GM21723 (cell line): ENCODE results near the gene PPARG.
"Not testable (repeated sequence)": the region's sequence is repeated elsewhere in the genome, so short reads cannot be mapped to it uniquely, and the experiment has no call there.

ENCODE experiments used
- ATAC-seq: cut with Tn5 transposase; IDR thresholded peaks from one replicate; pipeline ENCODE4 v1.9.1; 2021; ENCODE audit warnings: mild to moderate bottlenecking, moderate library complexity; ENCODE audit not compliant: unreplicated experiment

The PPARG gene

DNA sequence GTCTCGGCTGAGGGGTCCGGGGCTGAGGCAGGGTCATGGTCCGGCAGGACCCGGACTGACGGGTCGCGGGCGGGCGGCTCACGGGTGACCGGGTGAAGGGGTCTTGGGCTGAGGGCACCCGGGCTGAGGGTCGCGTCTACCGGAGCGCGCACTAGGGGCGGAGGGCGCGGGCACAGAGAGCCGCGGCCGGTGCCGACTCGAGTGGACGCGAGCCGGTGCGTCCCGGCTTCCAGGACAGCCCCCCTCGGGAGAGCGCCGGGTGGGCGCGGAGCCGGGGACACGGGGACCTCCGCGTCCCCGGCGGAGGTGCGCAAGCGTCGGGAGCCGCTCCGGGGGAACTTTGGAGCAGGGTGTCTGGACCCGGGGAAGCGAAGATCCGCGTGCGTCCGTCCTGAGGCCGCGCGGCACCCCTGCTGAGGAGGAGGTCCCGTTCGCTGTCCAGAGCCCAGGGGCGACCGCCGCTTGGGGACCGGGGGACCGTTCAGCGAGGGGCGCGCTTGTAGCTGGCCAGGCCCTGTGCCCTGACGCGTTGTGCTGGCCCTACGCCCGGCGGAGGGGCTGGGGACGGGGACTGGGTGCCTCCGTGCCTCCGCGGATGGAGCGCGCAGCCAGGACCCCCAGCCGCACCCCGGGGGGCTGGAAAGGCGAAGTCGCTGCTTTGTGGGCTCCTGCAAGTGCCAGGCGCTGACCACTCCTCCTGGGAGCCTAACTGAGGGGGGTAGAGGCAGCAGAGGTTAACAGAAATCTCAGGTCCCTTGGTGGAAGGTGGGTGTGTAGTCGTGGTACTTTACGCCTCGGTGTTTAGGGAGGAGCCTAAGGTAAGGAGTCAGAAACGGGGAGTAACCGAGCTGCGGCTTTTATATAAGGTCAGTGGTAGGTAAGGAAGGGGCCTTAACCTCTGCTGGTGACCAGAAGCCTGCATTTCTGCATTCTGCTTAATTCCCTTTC lies at the start of gene PPARG:
Gene PPARG, plus strand, starts transcription at position 889 of the 948 bp plus-strand sequence. CDS start 90,642 bp downstream, outside the sequence.
- no peak for ATAC-seq

DNA sequence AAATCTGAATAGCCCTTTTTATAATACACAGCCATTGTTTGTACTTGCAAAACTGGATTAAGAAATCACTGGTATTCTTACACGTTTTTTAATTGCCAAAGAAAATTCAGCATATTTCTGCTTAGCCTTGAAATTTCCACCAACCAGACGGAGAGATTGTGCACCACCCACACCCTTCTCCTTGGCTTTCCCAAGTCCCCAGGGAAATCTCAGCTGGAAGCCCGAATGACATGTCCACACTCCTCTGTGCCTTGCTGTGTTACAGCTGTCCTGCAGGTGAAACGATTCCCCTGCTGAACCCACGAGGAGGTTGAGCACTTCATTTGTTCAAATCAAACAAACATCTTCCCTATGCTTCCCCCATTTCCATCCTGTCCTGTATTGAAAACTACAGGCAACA lies 49.6 kb upstream of the PPARG start:
- no peak for ATAC-seq

- no peak for ATAC-seq
Measured at GRCh38 chr3:12242772-12243171, 46.1 kb upstream of the PPARG start.

- no peak for ATAC-seq
Measured at GRCh38 chr3:12246497-12247163, 42.2 kb upstream of the PPARG start.

DNA sequence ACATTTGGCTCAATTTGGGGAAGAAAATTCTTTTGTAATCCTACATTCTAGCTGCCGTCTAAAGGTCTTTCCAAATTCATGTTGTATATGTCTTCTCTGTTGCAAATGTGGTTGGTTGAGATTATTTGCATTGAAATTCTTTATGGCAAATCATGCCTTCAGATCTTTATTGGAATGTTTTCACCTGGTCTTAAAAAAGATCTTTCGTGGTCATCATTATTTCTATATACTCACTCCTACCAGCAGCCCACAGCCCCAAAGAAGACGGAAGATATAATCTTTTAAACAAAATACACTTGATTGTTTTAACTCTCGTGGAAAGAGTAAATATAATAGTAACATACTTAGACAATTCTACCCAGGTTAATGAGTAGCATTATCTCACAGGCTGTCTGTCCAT lies 41.5 kb upstream of the PPARG start:
- ATAC-seq: no peak

DNA sequence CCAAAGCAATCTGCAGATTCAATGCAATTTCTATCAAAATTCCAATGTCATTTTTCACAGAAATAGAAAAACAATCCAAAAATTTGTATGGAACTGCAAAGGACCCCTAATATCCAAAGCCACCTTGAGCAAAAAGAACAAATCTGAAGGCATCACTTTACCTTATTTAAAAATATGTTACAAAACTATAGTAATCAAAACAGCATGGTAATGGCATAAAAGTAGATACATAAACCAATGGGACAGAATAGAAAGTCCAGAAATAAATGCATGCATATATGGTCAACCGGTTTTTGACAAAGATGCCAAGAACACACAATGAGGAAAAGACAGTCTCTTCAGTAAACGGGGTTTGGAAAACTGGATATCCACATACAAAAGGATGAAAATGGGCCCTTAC lies 39.4 kb upstream of the PPARG start:
- ATAC-seq: no peak

GRCh38 chr3:12252889-12253288 lies 36.0 kb upstream of the PPARG start:
- ATAC-seq: no peak

DNA sequence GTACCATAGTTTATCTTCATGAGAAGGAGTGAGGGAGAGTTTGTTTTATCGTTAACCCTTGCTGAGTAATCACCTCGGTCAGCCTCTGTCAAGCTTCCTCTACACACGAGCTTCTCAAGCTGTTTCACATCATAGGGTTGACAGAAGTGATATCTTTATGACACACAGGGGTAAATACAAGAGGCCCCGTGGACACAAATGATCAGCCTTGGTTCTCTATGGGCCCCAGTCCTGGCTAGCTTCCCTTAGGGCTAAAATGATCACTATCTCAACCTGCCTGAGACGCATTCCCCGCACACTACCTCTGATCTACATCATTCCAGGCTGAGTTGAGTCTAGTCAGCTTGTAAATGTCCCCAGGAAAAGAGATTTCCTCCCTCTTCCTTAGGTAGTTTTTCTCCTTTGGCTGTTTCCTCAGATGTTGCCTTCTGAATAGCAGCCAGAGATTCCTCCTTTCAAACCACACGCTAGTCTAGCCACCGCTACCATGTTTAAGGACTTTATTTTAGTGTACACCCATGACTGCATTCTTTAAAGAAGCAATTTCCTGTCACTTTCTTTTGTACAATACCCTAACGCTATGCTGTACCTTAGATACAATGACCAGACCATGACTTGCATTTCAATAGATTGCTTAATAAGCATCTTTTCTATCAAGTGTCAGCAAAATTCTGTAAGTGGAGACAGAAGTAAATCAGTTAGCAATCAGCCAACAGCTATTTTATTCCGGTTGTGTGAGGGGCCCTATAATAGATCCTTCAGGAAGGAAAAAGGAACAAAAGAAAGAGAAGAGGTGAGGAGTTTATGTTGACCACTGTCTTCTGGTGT lies 35.1 kb upstream of the PPARG start:
- no peak for ATAC-seq

- no peak for ATAC-seq
Measured at GRCh38 chr3:12255393-12255792, 33.5 kb upstream of the PPARG start.

DNA sequence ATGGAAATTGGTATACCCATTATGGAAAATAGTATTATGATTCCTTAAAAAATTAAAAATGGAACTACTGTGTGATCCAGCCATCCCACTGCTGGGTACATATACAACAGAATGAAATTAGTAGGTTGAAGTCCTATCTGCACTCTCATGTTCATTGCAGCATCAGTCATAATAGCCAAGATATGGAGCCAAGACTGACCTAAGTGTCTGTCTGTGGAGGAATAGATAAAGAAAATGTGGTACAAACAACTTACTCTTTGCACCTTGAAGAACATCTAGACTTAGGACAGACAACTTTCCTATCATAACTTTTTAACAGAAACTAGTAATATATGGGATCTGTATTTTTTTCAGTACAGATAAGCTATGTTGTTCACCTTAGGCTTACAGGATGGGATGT lies 30.0 kb upstream of the PPARG start:
- no peak for ATAC-seq

DNA sequence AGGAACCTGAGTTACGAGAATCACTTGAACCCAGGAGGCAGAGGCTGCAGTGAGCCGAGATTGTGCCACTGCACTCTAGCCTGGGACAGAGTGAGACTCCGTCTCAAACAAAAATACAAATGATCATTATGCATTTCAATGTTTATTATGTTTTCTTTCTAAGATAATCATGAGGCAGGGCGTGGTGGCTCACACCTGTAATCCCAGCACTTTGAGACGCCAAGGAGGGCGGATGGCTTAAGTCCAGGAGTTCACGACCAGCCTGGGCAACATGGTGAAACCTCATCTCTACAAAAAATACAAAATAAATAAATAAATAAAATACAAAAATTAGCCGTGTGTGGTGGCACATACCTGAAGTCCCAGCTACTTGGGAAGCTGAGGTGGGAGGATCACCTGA lies 26.7 kb upstream of the PPARG start:
- not testable (repeated sequence) for ATAC-seq

- no peak for ATAC-seq
Measured at GRCh38 chr3:12265508-12265907, 23.4 kb upstream of the PPARG start.

GRCh38 chr3:12266038-12266437 lies 22.8 kb upstream of the PPARG start:
- no peak for ATAC-seq

DNA sequence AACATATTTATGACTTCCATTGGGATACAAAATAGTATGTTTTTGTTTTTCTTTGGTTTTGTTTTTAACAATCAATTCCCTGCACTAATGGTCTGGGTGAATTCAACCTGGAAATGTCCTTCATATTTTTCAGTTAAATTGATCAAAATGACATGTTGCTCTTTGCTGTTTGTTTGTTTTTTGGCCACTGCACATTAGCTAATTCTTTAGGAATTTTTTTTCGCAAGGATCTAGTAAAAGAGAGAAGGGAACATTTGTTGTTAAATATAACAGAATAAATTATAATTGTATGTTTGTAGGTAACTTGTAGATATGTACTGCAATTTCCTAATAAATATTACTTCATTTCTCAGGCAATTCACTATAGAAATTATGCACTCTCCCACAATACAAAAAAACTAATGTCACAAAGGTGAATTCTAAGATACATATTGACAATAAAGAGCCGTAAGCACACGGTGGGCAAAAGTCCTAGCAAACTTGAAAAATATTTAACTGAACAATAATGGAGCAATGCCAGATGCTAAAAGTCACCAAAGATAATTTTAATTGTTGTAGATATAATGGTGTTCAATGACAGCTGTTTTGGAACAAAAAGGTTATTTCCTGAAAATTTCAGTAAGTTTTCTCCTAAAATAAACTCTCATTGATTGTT lies 21.4 kb upstream of the PPARG start:
- no peak for ATAC-seq

- ATAC-seq: no peak
Measured at GRCh38 chr3:12268049-12268735, 20.7 kb upstream of the PPARG start.

- no peak for ATAC-seq
Measured at GRCh38 chr3:12270976-12271375, 17.9 kb upstream of the PPARG start.

- ATAC-seq: peak; percentile 96
Measured at GRCh38 chr3:12273045-12273695, 15.7 kb upstream of the PPARG start.

- ATAC-seq: no peak
Measured at GRCh38 chr3:12275974-12276650, 12.8 kb upstream of the PPARG start.

DNA sequence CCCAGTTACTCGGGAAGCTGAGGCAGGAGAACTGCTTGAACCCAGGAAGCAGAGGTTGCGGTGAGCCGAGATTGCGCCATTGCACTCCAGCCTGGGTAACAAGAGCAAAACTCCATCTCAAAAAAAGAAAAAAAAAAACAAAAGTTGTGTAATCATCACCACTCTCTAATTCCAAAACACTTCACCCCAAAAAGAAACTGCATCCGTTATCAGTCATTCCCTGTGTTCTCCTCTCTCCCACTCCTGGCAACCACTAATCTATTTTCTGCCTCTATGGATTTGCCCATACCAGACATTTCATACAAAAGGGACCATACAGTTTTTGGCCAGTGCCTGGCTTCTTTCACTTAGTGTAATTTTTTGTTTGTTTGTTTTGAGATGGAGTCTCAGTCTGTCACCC lies 12.0 kb upstream of the PPARG start:
- ATAC-seq: not testable (repeated sequence)
